HCT116 (cell line): Measurements from ENCODE around the gene CLEC16A. TPM values are rescaled to one million over a fixed set of nuclear protein-coding genes. Genes with fewer than 3 reads are reported as not detected.

Source experiments
- ATAC-seq: fragments of 200-7000 bp; cut with Tn5 transposase; 2 replicates; pipeline ENCODE4 v1.9.1; 2020; ENCODE audit warnings: mild to moderate bottlenecking, moderate library complexity
- BruUV-seq: library from RNA; stranded (reverse); fragments of 400-500 nt; replicated peaks from 2 replicates; lab custom pipeline; 2021; lab: Mats Ljungman, UMichigan
- CTCF ChIA-PET: fragments of 300-600 bp; sonication (Branson Sonifier 250); formaldehyde crosslinking; loops from one replicate; lab custom pipeline; 2021; ENCODE audit warnings: antibody characterized with exemption; lab: Charles Lee
- POLR2A ChIA-PET: fragments of 300-600, 350-600 bp; sonication (Branson Sonifier 250); formaldehyde crosslinking; loops from one replicate; lab custom pipeline; 2021; ENCODE audit warnings: antibody characterized with exemption; lab: Charles Lee
- RAD21 ChIA-PET, 2 experiments: fragments of 300-600 bp; sonication (Branson Sonifier 250); formaldehyde crosslinking; loops; one replicate each; lab custom pipeline; 2023; ENCODE audit warnings: low total read pairs in 2 of 2; ENCODE audit not compliant: uncharacterized antibody in 2 of 2, unreplicated experiment in 2 of 2, low non-redundant PET in 1 of 2; lab: Charles Lee
- DNase-seq: peaks from one replicate; pipeline ENCODE4 v3.0.0-alpha.2; 2010; ENCODE audit warnings: low read depth, low spot score
- H2AFZ ChIP-seq: fragments of 200-600 bp; shearing (Covaris generic), sonication (generic); 2 replicates; pipeline ENCODE4 v1.6.1; 2017; ENCODE audit warnings: low read depth, mixed run types, mixed read lengths, antibody characterized with exemption, low read length; ENCODE audit not compliant: poor library complexity, severe bottlenecking
- H3K27ac ChIP-seq: 2 replicates; pipeline ENCODE4 v1.5.1; 2012; ENCODE audit warnings: low read depth, low read length
- H3K27me3 ChIP-seq: fragments of 200-600 bp; sonication (generic); 2 replicates; pipeline ENCODE4 v1.6.1; 2016; ENCODE audit warnings: mixed run types, low read length, mixed read lengths; ENCODE audit not compliant: insufficient read depth
- H3K36me3 ChIP-seq, 2 experiments: fragments of 200-500 bp in 1 of 2; fragments of 200-600 bp in 1 of 2; sonication (Bioruptor generic) in 1 of 2; sonication (generic) in 1 of 2; 2 replicates each; pipeline versions ENCODE4 v1.5.1 to v1.6.1; 2014 to 2016; ENCODE audit warnings: low read length in 2 of 2, inconsistent platforms in 1 of 2, mixed read lengths in 1 of 2, mixed run types in 1 of 2; ENCODE audit not compliant: insufficient read depth in 2 of 2, control insufficient read depth in 1 of 2
- H3K4me1 ChIP-seq, 2 experiments: fragments of 200-600 bp in 1 of 2; sonication (generic) in 1 of 2; 2 replicates each; pipeline versions ENCODE4 v1.5.1 to v1.6.1; 2012 to 2017; ENCODE audit warnings: low read length in 2 of 2, inconsistent platforms in 1 of 2, mild to moderate bottlenecking in 1 of 2, mixed read lengths in 1 of 2, mixed run types in 1 of 2, moderate library complexity in 1 of 2; ENCODE audit not compliant: insufficient read depth in 2 of 2, control insufficient read depth in 1 of 2
- H3K4me2 ChIP-seq: fragments of 200-600 bp; sonication (generic); 2 replicates; pipeline ENCODE4 v1.6.1; 2017; ENCODE audit warnings: mixed run types, low read length, mixed read lengths
- H3K4me3 ChIP-seq, 2 experiments: fragments of 200-600 bp in 1 of 2; sonication (generic) in 1 of 2; replicated peaks in 1 of 2; 2 replicates each; pipeline ENCODE4 v1.5.1; 2011 to 2016; ENCODE audit warnings: low read length in 2 of 2, control low read depth in 1 of 2, low read depth in 1 of 2, mild to moderate bottlenecking in 1 of 2, mixed read lengths in 1 of 2, mixed run types in 1 of 2
- H3K79me2 ChIP-seq: fragments of 200-600 bp; sonication (generic); 2 replicates; pipeline ENCODE4 v1.6.1; 2017; ENCODE audit warnings: mild to moderate bottlenecking, mixed run types, low read length, moderate library complexity, mixed read lengths; ENCODE audit not compliant: insufficient read depth
- H3K9ac ChIP-seq: fragments of 200-600 bp; sonication (generic); 2 replicates; pipeline ENCODE4 v1.6.1; 2016; ENCODE audit warnings: low read length, mixed read lengths
- H3K9me2 ChIP-seq: fragments of 200-600 bp; sonication (generic), shearing (Covaris generic); 2 replicates; pipeline ENCODE4 v1.6.1; 2017; ENCODE audit warnings: mixed run types, mild to moderate bottlenecking, moderate library complexity; ENCODE audit not compliant: insufficient read depth
- H3K9me3 ChIP-seq, 2 experiments: fragments of 200-500 bp in 1 of 2; fragments of 200-600 bp in 1 of 2; sonication (Bioruptor generic) in 1 of 2; sonication (generic) in 1 of 2; 2 replicates each; pipeline ENCODE4 v1.6.1; 2014 to 2017; ENCODE audit warnings: low read length in 2 of 2, mixed read lengths in 2 of 2, inconsistent platforms in 1 of 2, low read depth in 1 of 2, mild to moderate bottlenecking in 1 of 2, mixed run types in 1 of 2, moderate library complexity in 1 of 2; ENCODE audit not compliant: control insufficient read depth in 1 of 2, insufficient read depth in 1 of 2
- H4K20me1 ChIP-seq: fragments of 200-600 bp; sonication (generic), shearing (Covaris generic); 2 replicates; pipeline ENCODE4 v1.6.1; 2017; ENCODE audit warnings: mixed run types, mild to moderate bottlenecking, moderate library complexity; ENCODE audit not compliant: insufficient read depth
- CEBPB ChIP-seq: IDR thresholded peaks from 2 replicates; pipeline ENCODE4 v1.6.1; 2012; ENCODE audit warnings: low read depth
- ELF1 ChIP-seq: IDR thresholded peaks from 2 replicates; pipeline ENCODE4 v1.6.1; 2012; ENCODE audit warnings: low read depth, borderline replicate concordance
- EZH2 ChIP-seq: fragments of 200-600 bp; sonication (generic); IDR thresholded peaks from 2 replicates; pipeline ENCODE4 v1.6.1; 2017; ENCODE audit warnings: antibody characterized with exemption, mixed run types
- FOSL1 ChIP-seq: IDR thresholded peaks from 2 replicates; pipeline ENCODE4 v1.6.1; 2012; ENCODE audit warnings: low read depth
- POLR2AphosphoS5 ChIP-seq: IDR thresholded peaks from 2 replicates; pipeline ENCODE4 v1.6.1; 2011; ENCODE audit warnings: mild to moderate bottlenecking, low read depth, low read length, moderate library complexity
- ZFX ChIP-seq: fragments of 450-650 bp; IDR thresholded peaks from 2 replicates; pipeline ENCODE4 v1.6.1; 2017
- intact Hi-C: fragments of 100-400 bp; cut with micrococcal nuclease; formaldehyde crosslinking; loops from 2 replicates; pipeline ENCODE4 v1.10.0; 2022
- total RNA-seq: library from RNA; stranded (reverse); gene quantifications from one replicate; pipeline ENCODE4 v1.2.1, GENCODE V29; 2021; ENCODE audit not compliant: unreplicated experiment
- TF ChIP-seq, protein P1 (sequence below): IDR thresholded peaks from 2 replicates; pipeline ENCODE4 v1.6.1; 2011; ENCODE audit warnings: mild to moderate bottlenecking, low read length, moderate library complexity; ENCODE audit not compliant: insufficient replicate concordance; ENCODE audit errors: extremely low read depth

Gene CLEC16A
- total RNA-seq, 1 experiment from 2014 or later = 18.0 TPM

DNA sequence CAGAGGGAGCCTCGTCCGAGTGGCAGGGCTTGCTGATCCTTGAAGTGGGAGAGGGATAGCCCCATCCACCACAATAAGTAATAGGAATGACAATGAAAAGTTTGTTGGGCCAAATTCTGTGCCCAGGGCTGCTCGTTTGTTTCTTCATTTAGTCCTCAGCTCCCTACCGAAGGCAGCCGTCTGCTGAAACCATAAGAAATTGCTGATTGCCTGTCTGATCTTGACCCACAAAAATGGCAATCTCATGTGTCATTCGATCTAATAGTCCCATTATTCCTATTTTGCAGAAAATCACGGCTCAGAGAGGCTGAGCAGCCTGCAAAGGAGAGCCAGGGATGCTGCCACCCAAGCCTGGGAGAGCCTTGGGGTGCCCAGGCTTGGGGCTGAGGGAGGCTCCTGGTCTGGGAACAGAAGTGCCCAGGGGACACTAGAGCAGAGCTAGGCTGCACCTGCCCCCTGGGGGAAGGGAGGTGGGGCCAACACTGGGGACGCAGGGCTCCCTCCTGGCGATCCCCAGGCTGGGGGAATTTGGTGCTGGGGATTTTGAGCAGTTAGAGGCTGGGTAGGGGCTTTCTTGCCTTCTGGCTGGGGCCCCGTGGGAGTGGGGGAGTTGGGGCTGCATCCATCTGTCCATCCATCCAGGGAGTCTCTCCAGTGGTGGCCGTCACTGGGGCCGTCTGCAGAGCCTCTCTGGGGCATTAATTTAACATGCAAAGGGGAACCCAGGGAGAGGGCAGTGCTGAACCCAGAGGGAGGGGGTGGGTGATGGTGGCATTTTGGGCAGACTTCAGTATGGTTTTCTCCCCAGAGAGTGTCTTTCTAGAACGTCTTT, 258.1 kb downstream of the CLEC16A start:
- H2AFZ ChIP-seq = no peak overlapping the region
- peak overlapping the region; percentile 63 for H3K27ac ChIP-seq
- H3K4me3 ChIP-seq = peak overlapping the region; percentile 10 to 42
- no peaks in the 10 kb centered on the region for H3K27me3 ChIP-seq
- no peaks in the 10 kb centered on the region for H3K79me2 ChIP-seq
- ATAC-seq (peak; percentile 20), DNase-seq (no peak)
- no peaks in the 10 kb centered on the region for H3K36me3 ChIP-seq
- ChIA-PET POLR2A (interaction anchor here (0.5 to 1.9 kb wide), 6 partner anchors 12 to 109 kb away, joined by 3 to 9 read pairs (median 3); partner anchors contain the start of gene SOCS1), RAD21 (no interaction called here), CTCF (no interaction called here)
- peaks cover 0 to 5% of the 10 kb centered on the region in 2 experiments; a peak in 1 of 4 replicates for H3K9me3 ChIP-seq
- peak overlapping the region; percentile 79 for H3K4me2 ChIP-seq
- no peak for TF ChIP-seq CEBPB
- TF ChIP-seq EZH2 = no peak
- TF ChIP-seq FOSL1 = no peak
- TF ChIP-seq ZFX = no peak
- no peak for TF ChIP-seq ELF1
- no peak for TF ChIP-seq POLR2AphosphoS5
- TF ChIP-seq, protein P1, sequence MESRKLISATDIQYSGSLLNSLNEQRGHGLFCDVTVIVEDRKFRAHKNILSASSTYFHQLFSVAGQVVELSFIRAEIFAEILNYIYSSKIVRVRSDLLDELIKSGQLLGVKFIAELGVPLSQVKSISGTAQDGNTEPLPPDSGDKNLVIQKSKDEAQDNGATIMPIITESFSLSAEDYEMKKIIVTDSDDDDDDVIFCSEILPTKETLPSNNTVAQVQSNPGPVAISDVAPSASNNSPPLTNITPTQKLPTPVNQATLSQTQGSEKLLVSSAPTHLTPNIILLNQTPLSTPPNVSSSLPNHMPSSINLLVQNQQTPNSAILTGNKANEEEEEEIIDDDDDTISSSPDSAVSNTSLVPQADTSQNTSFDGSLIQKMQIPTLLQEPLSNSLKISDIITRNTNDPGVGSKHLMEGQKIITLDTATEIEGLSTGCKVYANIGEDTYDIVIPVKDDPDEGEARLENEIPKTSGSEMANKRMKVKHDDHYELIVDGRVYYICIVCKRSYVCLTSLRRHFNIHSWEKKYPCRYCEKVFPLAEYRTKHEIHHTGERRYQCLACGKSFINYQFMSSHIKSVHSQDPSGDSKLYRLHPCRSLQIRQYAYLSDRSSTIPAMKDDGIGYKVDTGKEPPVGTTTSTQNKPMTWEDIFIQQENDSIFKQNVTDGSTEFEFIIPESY = no peak
- H3K4me1 ChIP-seq = peaks cover 35 to 62% of the 10 kb centered on the region in 2 experiments
- BruUV-seq = no TSS peak
- H3K9me2 ChIP-seq = no peaks in the 10 kb centered on the region
- intact Hi-C loops = no loop called here
- no peaks in the 10 kb centered on the region for H4K20me1 ChIP-seq
- H3K9ac ChIP-seq = peak overlapping the region; percentile 66
